Panc1 (cell line): ENCODE measurements around the gene MED25. TPM values are rescaled to one million over a fixed set of nuclear protein-coding genes. Genes with fewer than 3 reads are reported as not detected.
A peak's percentile ranks its signal among the peaks of the same experiment; 100 is the strongest.

ENCODE experiments used
- ATAC-seq: fragments of 200-7000 bp; cut with Tn5 transposase; 2 replicates; pipeline ENCODE4 v1.9.1; 2020; ENCODE audit warnings: mild to moderate bottlenecking, moderate library complexity
- BruUV-seq: library from RNA; stranded (reverse); fragments of 400-500 nt; replicated peaks from 2 replicates; lab custom pipeline; 2021; lab: Mats Ljungman, UMichigan
- CTCF ChIA-PET: fragments of 300-600 bp; sonication (Branson Sonifier 250); formaldehyde crosslinking; loops from one replicate; lab custom pipeline; 2022; ENCODE audit warnings: antibody characterized with exemption; lab: Charles Lee
- POLR2A ChIA-PET: fragments of 300-600 bp; sonication (Branson Sonifier 250); formaldehyde crosslinking; loops from one replicate; lab custom pipeline; 2022; ENCODE audit warnings: antibody characterized with exemption; lab: Charles Lee
- DNase-seq: peaks from one replicate; pipeline ENCODE4 v3.0.0-alpha.2; 2010; ENCODE audit warnings: low read depth, low spot score
- H3K27ac ChIP-seq: 2 replicates; pipeline ENCODE4 v1.5.1; 2011; ENCODE audit warnings: mild to moderate bottlenecking, low read length, inconsistent platforms
- H3K27me3 ChIP-seq: fragments of 200-500 bp; sonication (Bioruptor generic); 2 replicates; pipeline ENCODE4 v1.6.0; 2014; ENCODE audit warnings: low read length, inconsistent platforms; ENCODE audit not compliant: control insufficient read depth, insufficient read depth
- H3K36me3 ChIP-seq: fragments of 200-500 bp; sonication (Bioruptor generic); 2 replicates; pipeline ENCODE4 v1.5.1; 2014; ENCODE audit warnings: inconsistent platforms, mild to moderate bottlenecking, low read length, moderate library complexity; ENCODE audit not compliant: control insufficient read depth, insufficient read depth
- H3K4me1 ChIP-seq: 2 replicates; pipeline ENCODE4 v1.5.1; 2011; ENCODE audit warnings: inconsistent platforms, mild to moderate bottlenecking, low read length, moderate library complexity; ENCODE audit not compliant: control insufficient read depth, insufficient read depth
- H3K4me3 ChIP-seq, 2 experiments: 2 replicates each; pipeline ENCODE4 v1.5.1; 2011 to 2012; ENCODE audit warnings: low read depth in 2 of 2, low read length in 2 of 2, mild to moderate bottlenecking in 2 of 2, inconsistent platforms in 1 of 2, moderate library complexity in 1 of 2
- H3K9me3 ChIP-seq: fragments of 200-500 bp; sonication (Bioruptor generic); 2 replicates; pipeline ENCODE4 v1.5.1; 2014; ENCODE audit warnings: low read depth, mild to moderate bottlenecking, inconsistent platforms, low read length, moderate library complexity; ENCODE audit not compliant: control insufficient read depth, insufficient read depth
- POLR2AphosphoS5 ChIP-seq: IDR thresholded peaks from 2 replicates; pipeline ENCODE4 v1.6.1; 2012; ENCODE audit warnings: mild to moderate bottlenecking, low read depth, low read length, moderate library complexity
- SIN3A ChIP-seq: IDR thresholded peaks from 2 replicates; pipeline ENCODE4 v1.6.1; 2012; ENCODE audit warnings: low read depth, mild to moderate bottlenecking, low read length, moderate library complexity, borderline replicate concordance; ENCODE audit not compliant: insufficient read depth
- TCF7L2 ChIP-seq: IDR thresholded peaks from 2 replicates; pipeline ENCODE4 v1.6.1; 2011; ENCODE audit warnings: mild to moderate bottlenecking, low read depth, low read length, inconsistent platforms
- in situ Hi-C: cut with HindIII; loops from 2 replicates; pipeline ENCODE4 v1.10.0; 2016; ENCODE audit warnings: low sequenced_read_pairs, low pct_unique_long_range_greater_than_20kb
- intact Hi-C: fragments of 100-400 bp; cut with micrococcal nuclease; formaldehyde crosslinking; loops from one replicate; pipeline ENCODE4 v1.10.0; 2022; ENCODE audit not compliant: unreplicated experiment
- total RNA-seq: library from RNA; stranded (reverse); gene quantifications from one replicate; pipeline ENCODE4 v1.2.1, GENCODE V29; 2021; ENCODE audit not compliant: unreplicated experiment
- TF ChIP-seq, protein P1 (sequence below), 2 experiments: IDR thresholded peaks; 2 replicates each; pipeline ENCODE4 v1.6.1; 2011 to 2012; ENCODE audit warnings: low read depth in 2 of 2, control low read depth in 1 of 2, low read length in 1 of 2, mild to moderate bottlenecking in 1 of 2, moderate library complexity in 1 of 2; ENCODE audit not compliant: insufficient read depth in 1 of 2
- TF ChIP-seq, protein P2 (sequence below): fragments of 450-650 bp; IDR thresholded peaks from 2 replicates; pipeline ENCODE4 v1.5.1; 2017; ENCODE audit warnings: mild to moderate bottlenecking

MED25 gene
- total RNA-seq, 1 experiment from 2014 or later = 52.4 TPM

DNA sequence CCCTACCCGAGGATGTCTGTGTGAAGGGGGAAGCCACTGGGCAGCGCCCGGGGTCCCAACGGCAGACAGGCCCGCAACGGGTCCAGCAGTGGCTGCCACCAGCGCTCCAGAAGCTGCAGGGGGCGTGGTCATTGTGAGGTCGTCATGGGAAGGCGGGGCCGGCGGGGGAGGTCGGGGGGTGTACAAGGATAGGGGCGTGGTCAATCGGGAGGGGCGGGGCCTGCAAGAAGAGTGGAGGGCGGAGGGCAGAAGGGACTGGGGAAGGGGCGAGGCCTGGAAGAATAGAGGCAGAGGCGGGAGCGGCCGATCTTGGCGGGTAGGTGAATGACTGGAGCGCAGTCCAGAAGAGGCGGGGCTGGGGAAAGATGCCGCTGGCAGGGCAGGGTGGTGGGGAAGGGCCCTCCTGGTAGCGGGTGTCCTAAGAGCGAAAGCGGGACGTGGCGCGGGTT, 9.4 kb upstream of the MED25 start:
- no peaks in the 10 kb centered on the region for H3K36me3 ChIP-seq
- in situ Hi-C loops (no loop called here), intact Hi-C loops (no loop called here)
- ATAC-seq (peak; percentile 50), DNase-seq (no peak)
- H3K9me3 ChIP-seq = no peaks in the 10 kb centered on the region
- CTCF ChIA-PET = no interaction called here
- no peak overlapping the region for H3K27ac ChIP-seq
- peak overlapping the region; percentile 40 to 58 for H3K4me3 ChIP-seq
- POLR2A ChIA-PET = interaction anchor here (0.6 kb wide), 1 partner anchor 357 kb away, joined by 5 read pairs; no protein-coding TSS in a partner anchor
- H3K27me3 ChIP-seq = no peaks in the 10 kb centered on the region
- no TSS peak for BruUV-seq
- TF ChIP-seq SIN3A (no peak), TCF7L2 (no peak), POLR2AphosphoS5 (no peak)
- TF ChIP-seq, protein P1, sequence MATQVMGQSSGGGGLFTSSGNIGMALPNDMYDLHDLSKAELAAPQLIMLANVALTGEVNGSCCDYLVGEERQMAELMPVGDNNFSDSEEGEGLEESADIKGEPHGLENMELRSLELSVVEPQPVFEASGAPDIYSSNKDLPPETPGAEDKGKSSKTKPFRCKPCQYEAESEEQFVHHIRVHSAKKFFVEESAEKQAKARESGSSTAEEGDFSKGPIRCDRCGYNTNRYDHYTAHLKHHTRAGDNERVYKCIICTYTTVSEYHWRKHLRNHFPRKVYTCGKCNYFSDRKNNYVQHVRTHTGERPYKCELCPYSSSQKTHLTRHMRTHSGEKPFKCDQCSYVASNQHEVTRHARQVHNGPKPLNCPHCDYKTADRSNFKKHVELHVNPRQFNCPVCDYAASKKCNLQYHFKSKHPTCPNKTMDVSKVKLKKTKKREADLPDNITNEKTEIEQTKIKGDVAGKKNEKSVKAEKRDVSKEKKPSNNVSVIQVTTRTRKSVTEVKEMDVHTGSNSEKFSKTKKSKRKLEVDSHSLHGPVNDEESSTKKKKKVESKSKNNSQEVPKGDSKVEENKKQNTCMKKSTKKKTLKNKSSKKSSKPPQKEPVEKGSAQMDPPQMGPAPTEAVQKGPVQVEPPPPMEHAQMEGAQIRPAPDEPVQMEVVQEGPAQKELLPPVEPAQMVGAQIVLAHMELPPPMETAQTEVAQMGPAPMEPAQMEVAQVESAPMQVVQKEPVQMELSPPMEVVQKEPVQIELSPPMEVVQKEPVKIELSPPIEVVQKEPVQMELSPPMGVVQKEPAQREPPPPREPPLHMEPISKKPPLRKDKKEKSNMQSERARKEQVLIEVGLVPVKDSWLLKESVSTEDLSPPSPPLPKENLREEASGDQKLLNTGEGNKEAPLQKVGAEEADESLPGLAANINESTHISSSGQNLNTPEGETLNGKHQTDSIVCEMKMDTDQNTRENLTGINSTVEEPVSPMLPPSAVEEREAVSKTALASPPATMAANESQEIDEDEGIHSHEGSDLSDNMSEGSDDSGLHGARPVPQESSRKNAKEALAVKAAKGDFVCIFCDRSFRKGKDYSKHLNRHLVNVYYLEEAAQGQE (IDR thresholded peaks at IDR 0.05; ENCODE audit: insufficient read depth in 1 of 2, low read depth in 2 of 2, low read length in 1 of 2) = no peak
- TF ChIP-seq, protein P2, sequence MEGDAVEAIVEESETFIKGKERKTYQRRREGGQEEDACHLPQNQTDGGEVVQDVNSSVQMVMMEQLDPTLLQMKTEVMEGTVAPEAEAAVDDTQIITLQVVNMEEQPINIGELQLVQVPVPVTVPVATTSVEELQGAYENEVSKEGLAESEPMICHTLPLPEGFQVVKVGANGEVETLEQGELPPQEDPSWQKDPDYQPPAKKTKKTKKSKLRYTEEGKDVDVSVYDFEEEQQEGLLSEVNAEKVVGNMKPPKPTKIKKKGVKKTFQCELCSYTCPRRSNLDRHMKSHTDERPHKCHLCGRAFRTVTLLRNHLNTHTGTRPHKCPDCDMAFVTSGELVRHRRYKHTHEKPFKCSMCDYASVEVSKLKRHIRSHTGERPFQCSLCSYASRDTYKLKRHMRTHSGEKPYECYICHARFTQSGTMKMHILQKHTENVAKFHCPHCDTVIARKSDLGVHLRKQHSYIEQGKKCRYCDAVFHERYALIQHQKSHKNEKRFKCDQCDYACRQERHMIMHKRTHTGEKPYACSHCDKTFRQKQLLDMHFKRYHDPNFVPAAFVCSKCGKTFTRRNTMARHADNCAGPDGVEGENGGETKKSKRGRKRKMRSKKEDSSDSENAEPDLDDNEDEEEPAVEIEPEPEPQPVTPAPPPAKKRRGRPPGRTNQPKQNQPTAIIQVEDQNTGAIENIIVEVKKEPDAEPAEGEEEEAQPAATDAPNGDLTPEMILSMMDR = no peak
- H3K4me1 ChIP-seq = peaks cover 5% of the 10 kb centered on the region

DNA sequence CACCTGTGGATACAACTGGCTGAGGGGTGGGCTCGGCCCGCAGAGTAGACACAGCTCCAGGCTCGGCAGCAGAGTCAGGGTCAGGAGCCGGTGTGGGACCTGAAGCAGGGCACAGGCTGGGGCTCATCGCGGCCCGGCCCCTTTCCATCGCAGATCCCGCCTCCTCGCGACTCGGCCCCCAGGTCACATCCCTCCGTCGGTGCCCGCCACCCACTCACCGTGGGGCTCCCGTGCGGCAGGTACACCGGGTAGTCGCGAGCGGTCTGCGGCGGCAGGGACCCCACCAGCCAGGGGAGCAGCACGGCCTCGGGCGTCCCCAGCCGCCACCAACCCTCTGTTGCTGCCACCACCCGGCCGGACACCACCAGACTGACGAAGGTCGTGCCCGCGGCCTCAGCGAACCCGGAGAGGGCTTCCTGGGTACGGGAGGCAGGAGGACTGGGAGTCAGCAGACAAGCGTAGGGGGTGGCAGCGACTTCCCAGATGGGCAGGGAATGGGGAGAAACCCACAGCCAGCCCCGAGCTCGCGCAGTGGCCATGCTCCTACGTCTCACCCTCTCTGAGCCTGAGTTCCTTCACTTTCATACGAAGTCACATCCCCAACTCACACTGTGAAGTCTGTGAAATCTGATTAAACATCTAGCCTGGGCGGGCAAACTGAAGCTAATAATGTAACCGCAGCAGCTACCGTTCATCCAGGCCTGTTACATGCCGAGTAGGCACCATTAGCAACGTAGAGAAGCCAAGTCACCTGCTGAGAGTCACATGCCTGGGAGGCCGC, 8.7 kb upstream of the MED25 start:
- BruUV-seq = no TSS peak
- no peaks in the 10 kb centered on the region for H3K9me3 ChIP-seq
- CTCF ChIA-PET = interaction anchor here (0.7 kb wide), 1 partner anchor 133 kb away, joined by 3 read pairs; no protein-coding TSS in a partner anchor
- H3K27me3 ChIP-seq = no peaks in the 10 kb centered on the region
- ATAC-seq (peak; percentile 69), DNase-seq (no peak)
- intact Hi-C loops (no loop called here), in situ Hi-C loops (no loop called here)
- H3K27ac ChIP-seq = peak overlapping the region; percentile 72
- no peaks in the 10 kb centered on the region for H3K36me3 ChIP-seq
- peak; percentile 55; the same call in 1 of the 2 replicates for TF ChIP-seq SIN3A
- TF ChIP-seq, protein P2 = no peak; the same call in 1 of the 2 replicates
- peak overlapping the region; percentile 40 to 58 for H3K4me3 ChIP-seq
- peaks cover 5% of the 10 kb centered on the region for H3K4me1 ChIP-seq
- POLR2A ChIA-PET = no interaction called here
